Esophagus mucosa (tissue), 1 donor: ENCODE data around the gene LSR. TPM values are rescaled to one million over a fixed set of nuclear protein-coding genes. Genes with fewer than 3 reads are reported as not detected.

Source experiments
- ATAC-seq: fragments of 200-7000 bp; cut with Tn5 transposase; one replicate; pipeline ENCODE4 v1.9.1; 2020
- total RNA-seq: library from RNA; stranded (reverse); gene quantifications from one replicate; pipeline ENCODE4 v1.2.4, GENCODE V29; 2023
- donor health status: DM: yes; HTN: yes; CAD: no.

LSR gene
- total RNA-seq, 1 donor from 2014 or later = 66.6 TPM

- ATAC-seq = no peak
These were observed 39.5 kb downstream of the LSR start for GRCh38 chr19:35288331-35288730.

- ATAC-seq = no peak
These were observed 40.1 kb downstream of the LSR start for GRCh38 chr19:35288906-35289305.

- ATAC-seq = no peak
These were observed 41.8 kb downstream of the LSR start for GRCh38 chr19:35290381-35291127.

- ATAC-seq = peak; percentile 34
These were observed 42.5 kb downstream of the LSR start for GRCh38 chr19:35291259-35291658.

GRCh38 chr19:35291916-35292315 is 43.1 kb downstream of the LSR start, which contains the start of gene MAG:
MAG (plus strand) TSS chr19:35292161; CDS start chr19:35295409, 3,248 bp downstream.
- ATAC-seq = no peak

GRCh38 chr19:35292421-35293362 is 43.9 kb downstream of the LSR start:
- no peak for ATAC-seq

- no peak for ATAC-seq
These were observed 44.5 kb downstream of the LSR start for GRCh38 chr19:35293363-35293739.

- ATAC-seq = no peak
These were observed 45.0 kb downstream of the LSR start for GRCh38 chr19:35293808-35294207.

GRCh38 chr19:35294328-35294727 is 45.5 kb downstream of the LSR start:
- no peak for ATAC-seq

GRCh38 chr19:35294859-35295791 is 46.3 kb downstream of the LSR start:
- no peak for ATAC-seq

GRCh38 chr19:35295792-35296462 is 47.1 kb downstream of the LSR start:
- ATAC-seq = no peak

GRCh38 chr19:35296644-35297514 is 48.1 kb downstream of the LSR start:
- no peak for ATAC-seq

GRCh38 chr19:35297515-35297848 is 48.7 kb downstream of the LSR start:
- no peak for ATAC-seq

GRCh38 chr19:35297922-35298321 is 49.1 kb downstream of the LSR start:
- ATAC-seq = no peak

- no peak for ATAC-seq
These were observed 49.8 kb downstream of the LSR start for GRCh38 chr19:35298561-35298972.

- peak; percentile 7 for ATAC-seq
These were observed 50.9 kb downstream of the LSR start for GRCh38 chr19:35299523-35300338.

GRCh38 chr19:35300339-35300649 is 51.5 kb downstream of the LSR start:
- ATAC-seq = no peak

GRCh38 chr19:35301961-35302360 is 53.2 kb downstream of the LSR start:
- no peak for ATAC-seq

- no peak for ATAC-seq
These were observed 53.6 kb downstream of the LSR start for GRCh38 chr19:35302446-35302845.

- no peak for ATAC-seq
These were observed 54.6 kb downstream of the LSR start for GRCh38 chr19:35303357-35303915.
